GM10847 (cell line): ENCODE results near the gene TBC1D14.

Source experiments
- POLR2A ChIP-seq: IDR thresholded peaks from 2 replicates; pipeline ENCODE4 v1.6.1; 2011; ENCODE audit not compliant: insufficient read length; ENCODE audit errors: extremely low read depth

The TBC1D14 gene

DNA sequence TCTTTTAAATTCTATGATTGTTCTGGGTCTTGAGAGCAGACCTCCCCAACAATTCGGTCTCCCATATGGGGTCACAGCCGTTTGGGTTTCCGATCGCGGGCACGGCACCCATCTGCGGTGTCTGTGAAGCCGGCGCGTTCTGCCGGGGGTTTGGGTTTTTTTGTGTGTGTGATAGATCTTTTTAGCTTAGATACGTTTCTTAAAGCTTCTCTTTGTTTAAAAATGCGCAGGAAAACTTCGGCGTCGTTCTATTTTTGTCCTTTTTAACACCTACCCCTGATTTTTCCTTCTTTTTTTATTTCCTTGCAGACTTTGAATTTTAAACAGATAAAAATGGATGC, 34.2 kb downstream of the TBC1D14 start:
- TF ChIP-seq POLR2A = no peak

GRCh38 chr4:6944301-6945051, 34.9 kb downstream of the TBC1D14 start:
- no peak for TF ChIP-seq POLR2A

DNA sequence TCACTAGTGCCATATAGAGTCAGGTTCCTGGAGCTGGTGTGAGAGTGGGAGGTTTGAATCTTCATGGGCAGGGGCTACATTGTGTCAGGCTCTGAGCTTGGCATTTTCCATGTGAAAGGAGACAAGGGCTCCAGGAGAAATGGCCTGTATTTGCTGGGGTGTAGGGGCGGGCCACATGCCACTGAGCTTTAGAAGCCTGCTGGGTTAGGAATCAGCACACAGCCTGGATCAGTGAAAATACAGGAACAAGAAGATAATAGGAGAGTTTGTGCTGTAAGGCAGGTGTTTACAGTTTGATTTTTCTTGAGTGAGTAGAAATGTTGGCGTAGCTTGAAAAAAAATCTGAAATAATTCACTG, 35.4 kb downstream of the TBC1D14 start:
- TF ChIP-seq POLR2A = no peak

DNA sequence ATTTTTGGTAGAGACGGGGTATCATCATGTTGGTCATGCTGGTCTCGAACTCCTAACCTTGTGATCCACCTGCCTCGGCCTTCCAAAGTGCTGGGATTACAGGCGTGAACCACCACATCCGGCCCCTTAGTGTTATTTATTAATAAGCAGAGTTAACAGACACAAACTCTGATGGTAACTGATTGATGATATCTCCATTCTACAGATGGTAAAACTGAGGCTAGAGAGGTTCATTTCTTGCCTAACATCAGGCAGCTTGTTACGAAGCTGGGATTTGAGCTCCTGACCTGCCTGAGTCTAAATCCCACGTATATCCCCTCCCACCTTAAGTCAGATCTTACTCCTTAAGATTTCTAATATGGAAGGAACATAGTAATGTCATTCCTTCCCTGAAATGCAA, 36.9 kb downstream of the TBC1D14 start:
- TF ChIP-seq POLR2A = no peak

- no peak for TF ChIP-seq POLR2A
Observed at GRCh38 chr4:6948134-6948460, 38.5 kb downstream of the TBC1D14 start.

- no peak for TF ChIP-seq POLR2A
Observed at GRCh38 chr4:6951880-6952381, 42.3 kb downstream of the TBC1D14 start.

DNA sequence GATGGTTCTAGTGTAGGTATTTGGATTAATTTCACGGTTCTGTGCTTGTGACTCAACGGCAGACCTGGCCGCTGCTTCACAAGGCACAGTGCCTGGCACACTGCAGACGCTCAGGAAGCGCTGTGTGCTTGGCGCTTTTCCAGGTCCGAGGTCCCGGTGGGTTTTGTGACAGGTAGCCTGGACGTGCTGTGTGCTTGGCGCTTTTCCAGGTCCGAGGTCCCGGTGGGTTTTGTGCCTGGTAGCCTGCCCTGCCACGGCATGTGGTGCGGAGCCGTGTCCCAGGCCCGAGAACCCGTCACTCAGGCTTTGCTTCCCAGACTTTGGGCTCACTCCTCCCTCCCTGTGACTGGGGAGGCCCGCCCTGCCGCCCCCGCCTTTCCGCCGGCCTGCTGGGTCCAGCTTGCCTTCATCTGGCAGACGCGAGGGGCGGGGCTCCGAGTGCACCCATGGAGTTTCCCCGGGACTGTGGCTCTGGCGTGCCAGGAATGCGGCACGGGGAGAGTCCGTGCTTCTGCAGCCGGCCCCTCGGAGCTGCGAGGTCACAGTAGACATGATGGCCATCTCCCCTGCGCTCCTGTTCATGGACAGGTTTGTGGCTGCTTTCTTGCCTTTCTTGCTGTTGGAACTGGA, 44.2 kb downstream of the TBC1D14 start:
- no peak for TF ChIP-seq POLR2A

DNA sequence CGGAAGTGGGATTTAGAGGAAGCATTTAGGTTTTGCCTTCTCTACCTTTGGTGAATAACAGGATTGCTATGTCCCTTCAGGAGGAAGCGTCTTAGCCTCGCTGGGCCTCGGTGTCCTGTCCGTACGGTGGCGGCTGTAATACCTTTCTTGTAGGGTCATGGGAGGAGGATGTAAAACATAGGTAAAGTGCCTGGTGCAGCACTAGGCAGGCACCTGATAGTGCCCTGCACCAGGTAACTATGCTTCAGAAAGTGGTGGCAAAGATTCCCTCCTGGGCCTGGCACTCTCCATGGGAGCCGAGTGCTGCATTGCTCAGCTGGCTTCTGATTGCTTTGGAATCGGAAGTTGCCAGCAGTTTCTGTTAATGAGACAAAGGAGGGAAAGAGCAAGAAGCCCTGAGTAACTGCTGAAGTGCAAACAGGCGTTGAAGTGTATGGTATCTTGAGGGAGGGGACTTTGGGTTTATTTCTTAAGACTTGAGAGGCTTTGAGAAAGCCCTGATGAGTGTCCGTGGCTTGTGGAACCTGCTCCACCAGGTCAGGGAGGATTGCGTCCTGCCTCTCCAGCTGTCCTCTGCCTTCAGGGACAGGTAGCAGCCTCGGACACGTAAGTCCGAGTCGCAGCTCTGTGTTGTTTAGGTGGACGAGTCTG, 45.8 kb downstream of the TBC1D14 start:
- TF ChIP-seq POLR2A = no peak

DNA sequence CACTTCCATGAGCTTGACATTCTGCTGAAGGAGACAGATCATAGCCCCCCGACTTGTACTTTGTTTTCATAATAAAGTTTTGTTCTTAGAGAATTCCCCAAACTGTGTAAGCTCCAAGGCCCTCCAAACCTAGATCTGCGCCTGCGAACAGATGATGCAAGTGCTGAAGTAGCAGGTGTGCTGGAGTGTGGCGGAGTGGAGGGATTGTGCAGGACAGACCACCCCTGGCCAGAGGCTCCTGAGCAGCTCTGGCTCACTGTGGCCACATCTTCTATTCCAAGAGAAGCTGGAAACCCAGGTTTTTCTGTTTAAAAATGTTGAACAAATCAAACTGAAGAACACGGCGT, 46.4 kb downstream of the TBC1D14 start:
- no peak for TF ChIP-seq POLR2A

- no peak for TF ChIP-seq POLR2A
Observed at GRCh38 chr4:6956434-6957147, 47.0 kb downstream of the TBC1D14 start.

DNA sequence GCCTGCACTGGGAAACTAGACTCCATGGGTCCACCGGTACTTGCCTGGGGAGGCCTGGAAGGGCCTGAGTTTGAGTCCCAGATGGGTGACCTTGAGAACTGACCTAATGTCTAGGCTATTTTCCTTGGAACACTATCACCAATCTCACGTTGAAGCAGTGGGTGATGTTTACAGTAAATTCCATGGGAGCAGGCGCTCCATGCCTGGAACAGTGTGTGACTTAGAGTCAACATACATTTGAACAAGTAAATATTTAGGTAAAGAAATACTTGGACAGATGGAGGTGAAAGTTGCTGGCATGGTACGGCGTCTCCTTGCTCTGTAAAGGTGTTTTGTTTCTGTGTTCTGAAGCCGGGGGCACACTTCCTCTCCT, 47.5 kb downstream of the TBC1D14 start:
- no peak for TF ChIP-seq POLR2A

- no peak for TF ChIP-seq POLR2A
Observed at GRCh38 chr4:6957994-6958393, 48.4 kb downstream of the TBC1D14 start.

- no peak for TF ChIP-seq POLR2A
Observed at GRCh38 chr4:6959261-6959660, 49.6 kb downstream of the TBC1D14 start.

- TF ChIP-seq POLR2A = no peak
Observed at GRCh38 chr4:6960154-6960553, 50.5 kb downstream of the TBC1D14 start.

DNA sequence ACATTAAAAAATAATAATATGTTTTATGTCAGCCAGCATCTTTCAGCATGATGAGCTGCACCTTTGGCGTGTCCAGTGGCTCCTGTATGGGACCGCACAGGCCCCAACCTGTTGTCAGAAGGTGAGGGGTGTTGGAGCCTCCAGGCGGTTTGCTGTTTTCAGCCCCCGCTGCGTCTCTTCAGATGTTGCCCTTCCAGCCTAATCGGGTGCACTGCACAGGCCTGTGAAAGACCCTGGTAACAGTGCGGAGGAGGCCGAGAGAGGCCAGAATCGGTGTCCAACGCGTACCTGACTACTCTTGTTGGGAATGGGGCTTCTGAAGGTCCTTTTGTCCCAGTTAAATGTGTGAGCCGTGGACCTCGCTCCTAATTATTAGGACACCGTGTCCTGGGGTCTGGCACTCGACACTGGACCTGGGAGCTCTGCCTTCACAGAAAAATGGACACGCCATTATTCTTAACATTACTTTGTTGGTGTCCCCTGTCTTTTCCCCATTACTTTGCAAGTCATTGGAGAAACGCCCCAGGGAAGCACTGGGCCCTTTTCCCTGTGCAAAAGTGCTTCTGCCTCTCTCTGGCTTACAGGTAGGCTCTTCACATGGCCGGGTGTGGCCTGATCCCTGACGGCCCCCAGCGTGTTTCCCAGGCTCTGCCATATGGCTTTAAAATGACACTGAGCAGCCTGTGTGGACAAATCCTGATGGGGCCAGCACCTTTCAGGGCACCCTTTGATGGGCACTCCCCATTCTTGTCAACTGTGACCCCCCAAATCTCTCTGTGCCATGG, 51.2 kb downstream of the TBC1D14 start:
- no peak for TF ChIP-seq POLR2A
